GM13976 (cell line): ENCODE results near the gene NEDD9.

Source experiments
- DNase-seq: peaks from one replicate; pipeline ENCODE4 v3.0.0; 2012; ENCODE audit warnings: low spot score
- CTCF ChIP-seq: IDR thresholded peaks from 2 replicates; pipeline ENCODE4 v1.5.1; 2012; ENCODE audit warnings: borderline replicate concordance, mild to moderate bottlenecking; ENCODE audit not compliant: insufficient read depth; ENCODE audit errors: extremely low read depth, missing control alignments, control extremely low read depth
- in situ Hi-C: fragments of 300-500 bp; cut with MboI; formaldehyde crosslinking; loops from one replicate; pipeline ENCODE4 v1.12.0; 2022; ENCODE audit warnings: low sequenced_read_pairs, mixed read lengths, inconsistent platforms; ENCODE audit not compliant: unreplicated experiment

Gene NEDD9

DNA sequence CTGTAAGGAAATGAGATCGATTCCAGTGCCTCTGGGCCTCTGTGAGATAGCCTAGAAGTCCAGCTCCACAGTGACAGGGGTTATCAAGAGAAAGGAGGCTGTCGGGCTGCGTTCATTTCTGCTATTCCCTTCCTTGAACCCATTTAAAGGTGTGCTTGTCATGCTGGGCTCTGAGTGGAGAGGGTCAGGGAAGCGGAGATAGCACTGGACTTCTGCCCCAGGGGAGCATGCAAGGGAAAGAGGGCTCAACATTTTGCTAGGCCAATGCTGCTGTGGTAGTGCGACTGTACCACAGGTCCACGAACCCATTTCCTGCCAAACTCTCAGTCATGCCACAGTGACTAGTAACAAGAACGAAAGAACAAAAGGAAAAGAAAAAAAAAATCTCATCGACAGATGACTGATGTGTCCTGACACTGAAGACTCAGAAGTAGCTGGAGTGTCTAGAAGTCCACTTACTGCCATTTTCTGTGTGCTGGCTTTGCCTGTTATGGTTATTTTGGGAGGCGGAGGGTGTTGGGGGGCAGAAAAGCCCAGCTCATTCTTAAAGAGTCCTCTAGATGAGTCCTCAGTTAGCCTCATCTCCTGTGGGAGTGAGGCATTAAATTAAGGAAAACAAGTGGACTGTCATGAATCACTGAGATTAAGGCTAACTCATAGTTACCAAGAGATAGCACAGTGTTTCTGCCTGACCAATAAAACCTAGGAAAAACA is 8.1 kb downstream of the NEDD9 start:
- DNase-seq = no peak
- in situ Hi-C loops = no loop called here
- TF ChIP-seq CTCF = no peak

GRCh38 chr6:11223286-11223864 is 9.1 kb downstream of the NEDD9 start:
- TF ChIP-seq CTCF = no peak
- DNase-seq = no peak
- in situ Hi-C loops = no loop called here

- in situ Hi-C loops = no loop called here
- TF ChIP-seq CTCF = no peak
- no peak for DNase-seq
Measured at GRCh38 chr6:11222385-11223277, 9.8 kb downstream of the NEDD9 start.

- no peak for TF ChIP-seq CTCF
- DNase-seq = no peak
- in situ Hi-C loops = no loop called here
Measured at GRCh38 chr6:11221623-11222384, 10.7 kb downstream of the NEDD9 start.

DNA sequence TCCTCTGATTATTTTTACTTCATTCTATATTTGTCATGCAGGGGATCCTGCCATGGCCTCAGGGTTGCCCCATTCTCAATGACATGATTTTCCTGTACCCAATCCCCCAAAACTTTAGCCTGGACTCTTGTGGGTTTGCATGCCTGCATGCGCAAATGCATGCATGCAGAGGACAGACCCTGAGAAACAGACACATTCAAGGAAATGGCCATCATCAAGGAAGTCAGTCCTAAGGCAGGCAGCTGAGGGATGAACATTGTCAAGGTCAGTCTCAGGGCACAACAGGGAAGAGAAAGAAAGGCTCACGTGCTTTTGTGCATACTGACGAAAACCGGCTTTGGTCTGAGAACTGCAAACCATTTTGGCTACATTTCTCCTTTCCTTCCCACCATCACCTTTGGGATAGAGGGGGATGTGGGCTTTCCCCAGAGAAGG is 13.1 kb downstream of the NEDD9 start:
- no peak for DNase-seq
- in situ Hi-C loops = no loop called here
- TF ChIP-seq CTCF = no peak
